ENCODE results near the gene HCN4.

The HCN4 gene

DNA sequence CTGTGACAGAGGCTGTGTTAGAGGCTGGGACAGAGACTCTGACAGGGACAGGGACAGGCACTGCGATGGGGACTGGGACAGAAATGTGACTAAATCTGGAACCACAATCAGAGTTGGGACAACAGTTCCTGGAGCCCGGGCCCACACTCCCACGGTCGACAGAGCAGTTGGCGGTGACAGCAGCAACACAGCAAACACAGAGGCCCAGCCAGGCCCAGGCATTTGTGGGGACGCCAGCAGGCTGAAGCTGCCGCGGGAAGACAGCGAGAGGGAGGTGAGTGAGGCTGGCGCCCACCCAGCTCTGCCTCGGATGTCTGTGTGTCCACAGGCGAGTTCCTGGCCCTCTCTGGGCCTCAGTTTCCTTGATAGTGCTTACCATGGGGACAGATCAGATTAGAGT lies 9.3 kb upstream of the HCN4 start:
- no peak for TF ChIP-seq CTCF (IDR thresholded peaks at IDR 0.05)
- H3K4me1 ChIP-seq: no peaks in the 10 kb centered on the region
- H3K27ac ChIP-seq: no peak overlapping the region
- DNase-seq: no peak
- intact Hi-C loops (cut with DNase I; ENCODE audit: low total_unique reads): no loop called here
- H3K4me3 ChIP-seq: no peak overlapping the region
- H3K27me3 ChIP-seq: peaks cover 0 to 57% of the 10 kb centered on the region in 2 donors
- no peaks in the 10 kb centered on the region for H3K36me3 ChIP-seq
- H3K9me3 ChIP-seq: peaks cover 0 to 11% (median 1%) of the 10 kb centered on the region in 3 donors

GRCh38 chr15:73375755-73376305 lies 7.1 kb upstream of the HCN4 start:
- H3K27me3 ChIP-seq: peaks cover 0 to 64% of the 10 kb centered on the region in 2 donors
- no peak overlapping the region for H3K27ac ChIP-seq
- no peak for DNase-seq
- H3K4me3 ChIP-seq: no peak overlapping the region
- no peaks in the 10 kb centered on the region for H3K36me3 ChIP-seq
- H3K9me3 ChIP-seq: peaks cover 0 to 6% (median 0%) of the 10 kb centered on the region in 3 donors
- intact Hi-C loops (cut with DNase I; ENCODE audit: low total_unique reads): no loop called here
- no peak for TF ChIP-seq CTCF (IDR thresholded peaks at IDR 0.05)
- H3K4me1 ChIP-seq: no peaks in the 10 kb centered on the region

GRCh38 chr15:73375012-73375411 lies 6.3 kb upstream of the HCN4 start:
- H3K4me3 ChIP-seq: no peak overlapping the region
- TF ChIP-seq CTCF (IDR thresholded peaks at IDR 0.05): no peak
- H3K4me1 ChIP-seq: no peaks in the 10 kb centered on the region
- DNase-seq: no peak
- H3K27ac ChIP-seq: no peak overlapping the region
- H3K27me3 ChIP-seq: peaks cover 0 to 67% of the 10 kb centered on the region in 2 donors
- H3K9me3 ChIP-seq: no peaks in the 10 kb centered on the region
- H3K36me3 ChIP-seq: no peaks in the 10 kb centered on the region
- intact Hi-C loops (cut with DNase I; ENCODE audit: low total_unique reads): no loop called here

DNA sequence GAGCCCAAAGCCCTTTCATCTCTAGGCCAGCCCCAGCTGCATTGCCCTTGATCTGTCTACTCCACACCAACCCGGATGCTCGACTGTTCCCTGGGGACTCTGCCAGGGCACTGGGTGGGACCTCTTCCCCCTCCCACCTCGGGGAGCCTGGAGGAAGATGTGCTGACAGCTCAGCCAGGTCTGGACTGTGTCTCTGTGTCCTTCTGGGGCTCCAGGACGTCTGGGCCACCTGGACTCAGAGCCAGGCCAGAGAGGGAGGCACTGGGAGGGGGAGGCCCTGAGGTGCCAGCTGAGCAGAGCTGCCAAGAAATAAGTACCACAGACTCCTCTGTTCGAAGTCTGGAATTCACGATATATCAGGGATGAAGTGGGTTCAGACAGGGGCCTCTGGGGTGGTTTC lies 5.8 kb upstream of the HCN4 start:
- TF ChIP-seq CTCF (IDR thresholded peaks at IDR 0.05): no peak
- intact Hi-C loops (cut with DNase I; ENCODE audit: low total_unique reads): no loop called here
- no peak for DNase-seq
- Histone ChIP-seq H3K27me3 (peaks cover 0 to 67% of the 10 kb centered on the region in 2 donors), H3K9me3 (no peaks in the 10 kb centered on the region), H3K4me3 (no peak overlapping the region), H3K4me1 (no peaks in the 10 kb centered on the region), H3K36me3 (no peaks in the 10 kb centered on the region), H3K27ac (no peak overlapping the region)

DNA sequence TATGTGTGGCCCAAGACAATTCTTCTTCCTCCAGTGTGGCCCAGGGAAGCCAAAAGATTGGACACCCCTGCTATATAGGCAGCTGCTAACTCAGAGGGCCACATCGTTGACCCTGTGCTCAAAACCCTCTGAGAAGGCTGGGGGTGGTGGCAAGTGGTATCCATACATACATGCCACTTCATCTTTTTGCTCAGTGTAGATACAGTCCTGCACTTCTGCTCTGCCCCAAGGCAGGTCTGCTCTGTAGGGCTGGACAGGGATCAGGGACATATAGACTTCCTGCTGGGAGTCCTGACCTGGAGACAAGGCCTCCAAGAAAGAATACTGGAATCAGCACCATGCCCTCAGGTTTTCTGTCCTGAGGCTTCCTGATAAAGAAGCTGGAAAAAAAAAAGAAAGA lies 4.5 kb upstream of the HCN4 start:
- Histone ChIP-seq H3K27ac (no peak overlapping the region), H3K27me3 (peaks cover 0 to 74% of the 10 kb centered on the region in 2 donors), H3K4me1 (peaks cover 0 to 12% (median 10%) of the 10 kb centered on the region in 4 donors), H3K9me3 (no peaks in the 10 kb centered on the region), H3K36me3 (no peaks in the 10 kb centered on the region), H3K4me3 (no peak overlapping the region)
- TF ChIP-seq CTCF (IDR thresholded peaks at IDR 0.05): no peak
- DNase-seq: no peak
- intact Hi-C loops (cut with DNase I; ENCODE audit: low total_unique reads): no loop called here

DNA sequence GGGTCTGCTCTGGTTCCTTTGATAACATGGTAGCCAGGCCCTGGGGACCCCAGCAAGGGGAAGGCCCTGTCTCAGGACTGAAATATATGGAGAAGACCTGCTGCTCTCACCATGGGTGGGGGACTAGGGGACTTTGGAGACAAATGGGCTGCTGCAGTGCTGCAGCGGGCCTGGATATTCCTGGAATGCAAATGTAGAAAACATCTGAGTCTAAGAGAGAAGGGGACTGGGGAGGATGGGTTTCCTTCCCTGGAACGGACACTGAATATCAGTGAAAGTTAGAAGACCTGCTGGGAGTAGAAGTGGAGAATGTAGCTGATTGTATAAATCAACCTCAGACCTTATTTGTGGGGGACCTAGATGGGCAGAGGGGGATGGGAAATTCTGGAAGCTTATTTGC lies 3.1 kb upstream of the HCN4 start:
- Histone ChIP-seq H3K27me3 (peaks cover 0 to 83% of the 10 kb centered on the region in 2 donors), H3K4me1 (peaks cover 0 to 25% (median 20%) of the 10 kb centered on the region in 4 donors), H3K36me3 (no peaks in the 10 kb centered on the region), H3K4me3 (no peak overlapping the region), H3K27ac (no peak overlapping the region), H3K9me3 (no peaks in the 10 kb centered on the region)
- intact Hi-C loops (cut with DNase I; ENCODE audit: low total_unique reads): no loop called here
- TF ChIP-seq CTCF (IDR thresholded peaks at IDR 0.05): no peak
- DNase-seq: no peak

Data from tibial artery (tissue), 4 donors.